Measurements from ENCODE around the gene MYL6B. TPM values are rescaled to one million over a fixed set of nuclear protein-coding genes. Genes with fewer than 3 reads are reported as not detected.

MYL6B gene
- total and polyA plus RNA-seq, 2 experiments from 2014 or later: 96.9 to 164 TPM

DNA sequence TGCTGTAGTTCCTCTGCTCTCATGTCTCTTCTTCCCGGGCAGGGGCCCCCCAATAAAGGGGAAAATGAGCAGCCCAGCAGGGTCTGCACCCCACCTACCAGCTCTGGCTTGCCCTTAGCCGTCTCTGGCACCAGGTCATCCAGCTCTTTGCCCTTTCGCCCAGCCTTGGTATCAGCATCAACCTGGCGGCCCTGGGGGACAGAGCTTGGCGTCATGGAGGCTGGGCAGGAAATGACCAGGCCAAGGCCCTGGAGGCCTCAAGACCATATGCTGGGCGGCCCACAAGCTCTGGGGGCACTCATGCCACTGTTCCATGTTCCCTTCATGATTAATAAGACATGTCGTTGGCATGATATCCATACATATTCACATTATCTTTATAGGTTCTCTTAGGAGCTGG is 20.5 kb downstream of the MYL6B start:
- H3K4me2 ChIP-seq: no peak overlapping the region
- no peak overlapping the region for H3K4me3 Mint-ChIP-seq
- H3K27ac ChIP-seq (ENCODE audit: low read depth): no peak overlapping the region
- H4K20me1 ChIP-seq (replicated peaks; ENCODE audit: insufficient read depth): peaks cover 2% of the 10 kb centered on the region
- H3F3A ChIP-seq (replicated peaks; ENCODE audit: low read depth): peaks cover 8% of the 10 kb centered on the region; the same call in 1 of the 2 replicates
- H3K9me3 Mint-ChIP-seq: no peaks in the 10 kb centered on the region
- no peaks in the 10 kb centered on the region for H3K79me2 ChIP-seq (replicated peaks; ENCODE audit: insufficient read depth)
- H3K27me3 Mint-ChIP-seq (ENCODE audit: insufficient read depth, low read depth, poor library complexity): peaks cover 7% of the 10 kb centered on the region
- ATAC-seq (no peak), DNase-seq (ENCODE audit: low spot score) (no peak)
- no peak overlapping the region for H2AFZ ChIP-seq
- H3K4me1 Mint-ChIP-seq: no peaks in the 10 kb centered on the region
- H3K9me2 ChIP-seq (ENCODE audit: insufficient read depth): no peaks in the 10 kb centered on the region
- H3K27me3 ChIP-seq (ENCODE audit: insufficient read depth): no peaks in the 10 kb centered on the region
- H3K4me1 ChIP-seq (ENCODE audit: insufficient read depth): no peaks in the 10 kb centered on the region
- peaks cover 91% of the 10 kb centered on the region for H3K36me3 Mint-ChIP-seq (ENCODE audit: low read depth)
- TF ChIP-seq STAT1 (IDR thresholded peaks at IDR 0.05; ENCODE audit: unreplicated experiment) (no peak), POLR2AphosphoS5 (IDR thresholded peaks at IDR 0.05; ENCODE audit: low read depth) (no peak), CREB1 (CRISPR knock-in tag; IDR thresholded peaks at IDR 0.05; ENCODE audit: low read depth) (no peak), ZNF114 (CRISPR knock-in tag; IDR thresholded peaks at IDR 0.05) (no peak), NANOG (IDR thresholded peaks at IDR 0.05; ENCODE audit: borderline replicate concordance) (no peak), ZNF462 (CRISPR knock-in tag; IDR thresholded peaks at IDR 0.05) (no peak), EZH2phosphoT487 (IDR thresholded peaks at IDR 0.05; ENCODE audit: unreplicated experiment) (no peak), JUNB (IDR thresholded peaks at IDR 0.05; ENCODE audit: unreplicated experiment) (no peak), CTCF (conservative IDR thresholded peaks at IDR 0.05; ENCODE audit: low read depth in 2 of 2) (no peak)
- TF ChIP-seq, protein P1, sequence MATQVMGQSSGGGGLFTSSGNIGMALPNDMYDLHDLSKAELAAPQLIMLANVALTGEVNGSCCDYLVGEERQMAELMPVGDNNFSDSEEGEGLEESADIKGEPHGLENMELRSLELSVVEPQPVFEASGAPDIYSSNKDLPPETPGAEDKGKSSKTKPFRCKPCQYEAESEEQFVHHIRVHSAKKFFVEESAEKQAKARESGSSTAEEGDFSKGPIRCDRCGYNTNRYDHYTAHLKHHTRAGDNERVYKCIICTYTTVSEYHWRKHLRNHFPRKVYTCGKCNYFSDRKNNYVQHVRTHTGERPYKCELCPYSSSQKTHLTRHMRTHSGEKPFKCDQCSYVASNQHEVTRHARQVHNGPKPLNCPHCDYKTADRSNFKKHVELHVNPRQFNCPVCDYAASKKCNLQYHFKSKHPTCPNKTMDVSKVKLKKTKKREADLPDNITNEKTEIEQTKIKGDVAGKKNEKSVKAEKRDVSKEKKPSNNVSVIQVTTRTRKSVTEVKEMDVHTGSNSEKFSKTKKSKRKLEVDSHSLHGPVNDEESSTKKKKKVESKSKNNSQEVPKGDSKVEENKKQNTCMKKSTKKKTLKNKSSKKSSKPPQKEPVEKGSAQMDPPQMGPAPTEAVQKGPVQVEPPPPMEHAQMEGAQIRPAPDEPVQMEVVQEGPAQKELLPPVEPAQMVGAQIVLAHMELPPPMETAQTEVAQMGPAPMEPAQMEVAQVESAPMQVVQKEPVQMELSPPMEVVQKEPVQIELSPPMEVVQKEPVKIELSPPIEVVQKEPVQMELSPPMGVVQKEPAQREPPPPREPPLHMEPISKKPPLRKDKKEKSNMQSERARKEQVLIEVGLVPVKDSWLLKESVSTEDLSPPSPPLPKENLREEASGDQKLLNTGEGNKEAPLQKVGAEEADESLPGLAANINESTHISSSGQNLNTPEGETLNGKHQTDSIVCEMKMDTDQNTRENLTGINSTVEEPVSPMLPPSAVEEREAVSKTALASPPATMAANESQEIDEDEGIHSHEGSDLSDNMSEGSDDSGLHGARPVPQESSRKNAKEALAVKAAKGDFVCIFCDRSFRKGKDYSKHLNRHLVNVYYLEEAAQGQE (IDR thresholded peaks at IDR 0.05; ENCODE audit: unreplicated experiment): no peak
- no peak overlapping the region for H3K27ac Mint-ChIP-seq
- no peak overlapping the region for H3K4me3 ChIP-seq
- H3K36me3 ChIP-seq (ENCODE audit: insufficient read depth): peaks cover 67% of the 10 kb centered on the region

All from GM23338 (cell line).